ENCODE data around the gene ZNF532.

ZNF532 gene

GRCh38 chr18:58860747-58861231 is 3.9 kb upstream of the ZNF532 start:
- H3K36me3 Mint-ChIP-seq (ENCODE audit: low read depth): peaks cover 6% of the 10 kb centered on the region
- H3K9me3 Mint-ChIP-seq: no peaks in the 10 kb centered on the region
- H3K27me3 Mint-ChIP-seq (ENCODE audit: low read depth): peaks cover 4% of the 10 kb centered on the region
- H3K4me3 Mint-ChIP-seq: peak overlapping the region; percentile 53 to 76 (median 58)
- peak overlapping the region; percentile 100 for H3K27ac Mint-ChIP-seq
- TF ChIP-seq CTCF (IDR thresholded peaks at IDR 0.05; ENCODE audit: unreplicated experiment in 3 of 3): no peak
- peaks cover 62% of the 10 kb centered on the region for H3K4me1 Mint-ChIP-seq

GRCh38 chr18:58861353-58861752 is 3.3 kb upstream of the ZNF532 start:
- H3K9me3 Mint-ChIP-seq: no peaks in the 10 kb centered on the region
- H3K36me3 Mint-ChIP-seq (ENCODE audit: low read depth): peaks cover 11% of the 10 kb centered on the region
- peaks cover 68% of the 10 kb centered on the region for H3K4me1 Mint-ChIP-seq

GRCh38 chr18:58861861-58862301 is 2.8 kb upstream of the ZNF532 start:
- Mint-ChIP-seq H3K4me1 (peaks cover 73% of the 10 kb centered on the region), H3K27ac (peak overlapping the region; percentile 100), H3K9me3 (no peaks in the 10 kb centered on the region), H3K4me3 (peak overlapping the region; percentile 58 to 88 (median 86)), H3K36me3 (ENCODE audit: low read depth) (peaks cover 15% of the 10 kb centered on the region), H3K27me3 (ENCODE audit: low read depth) (peaks cover 4% of the 10 kb centered on the region)
- no peak for TF ChIP-seq CTCF (IDR thresholded peaks at IDR 0.05; ENCODE audit: unreplicated experiment in 3 of 3)

More at GRCh38 chr18:58861353-58861752, 3.3 kb upstream of the ZNF532 start:
- peaks cover 4% of the 10 kb centered on the region for H3K27me3 Mint-ChIP-seq (ENCODE audit: low read depth)
- peak overlapping the region; percentile 100 for H3K27ac Mint-ChIP-seq
- no peak for TF ChIP-seq CTCF (IDR thresholded peaks at IDR 0.05; ENCODE audit: unreplicated experiment in 3 of 3)
- H3K4me3 Mint-ChIP-seq: peak overlapping the region; percentile 58 to 88 (median 75)

- Mint-ChIP-seq H3K36me3 (ENCODE audit: low read depth) (peaks cover 20% of the 10 kb centered on the region), H3K9me3 (no peaks in the 10 kb centered on the region), H3K27ac (peak overlapping the region; percentile 100), H3K4me3 (peak overlapping the region; percentile 85 to 88 (median 86)), H3K4me1 (peaks cover 78% of the 10 kb centered on the region), H3K27me3 (ENCODE audit: low read depth) (peaks cover 4% of the 10 kb centered on the region)
- no peak for TF ChIP-seq CTCF (IDR thresholded peaks at IDR 0.05; ENCODE audit: unreplicated experiment in 3 of 3)
Observed at GRCh38 chr18:58862356-58862755, 2.3 kb upstream of the ZNF532 start.

- Mint-ChIP-seq H3K4me1 (peaks cover 84% of the 10 kb centered on the region), H3K4me3 (peak overlapping the region; percentile 85 to 88 (median 86)), H3K9me3 (no peaks in the 10 kb centered on the region), H3K27me3 (ENCODE audit: low read depth) (peaks cover 4% of the 10 kb centered on the region), H3K36me3 (ENCODE audit: low read depth) (peaks cover 26% of the 10 kb centered on the region), H3K27ac (peak overlapping the region; percentile 100)
- TF ChIP-seq CTCF (IDR thresholded peaks at IDR 0.05; ENCODE audit: unreplicated experiment in 3 of 3): no peak
Observed at GRCh38 chr18:58862851-58863538, 1.7 kb upstream of the ZNF532 start.

Measured in nephron (organoid).